Measurements from ENCODE around the gene DICER1. TPM values are rescaled to one million over a fixed set of nuclear protein-coding genes. Genes with fewer than 3 reads are reported as not detected.

DICER1 gene
- polyA plus RNA-seq, 1 donor from 2014 or later, result 93.8 TPM

DNA sequence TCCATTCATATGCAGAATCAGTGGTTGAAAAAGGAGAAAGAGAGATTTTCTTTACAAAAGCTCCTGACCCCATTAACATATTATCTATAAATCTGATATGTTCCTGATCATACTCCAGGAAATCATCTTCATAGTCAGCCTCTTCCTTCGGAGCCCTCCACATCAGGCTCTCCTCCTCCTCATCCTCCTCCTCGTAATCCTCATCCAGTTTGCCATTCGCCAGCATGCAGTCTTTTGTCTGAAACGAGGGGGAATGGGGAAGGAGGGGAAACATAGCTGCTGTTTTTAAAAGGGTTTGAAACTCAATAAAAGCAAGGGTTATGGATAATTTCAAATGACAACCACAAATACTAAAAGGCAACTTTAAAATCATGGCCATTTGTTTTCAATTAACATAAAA, 60.9 kb downstream of the DICER1 start:
- Histone ChIP-seq H3K9me2 (ENCODE audit: insufficient read depth, low read length) (no peaks in the 10 kb centered on the region), H2AFZ (ENCODE audit: low read depth, low read length) (no peak overlapping the region), H3K4me3 (ENCODE audit: low read length) (peak overlapping the region; percentile 52), H3K27me3 (ENCODE audit: insufficient read depth, low read depth, low read length) (no peaks in the 10 kb centered on the region), H3K9ac (ENCODE audit: low read length) (peak overlapping the region; percentile 17), H4K20me1 (ENCODE audit: insufficient read depth) (no peaks in the 10 kb centered on the region), H3K9me3 (ENCODE audit: low read length) (no peaks in the 10 kb centered on the region), H3F3A (ENCODE audit: insufficient read depth, low read length, poor library complexity, severe bottlenecking) (no peaks in the 10 kb centered on the region), H3K4me2 (ENCODE audit: low read length) (peak overlapping the region; percentile 45), H3K79me2 (replicated peaks; ENCODE audit: insufficient read depth, low read length) (peaks cover 26% of the 10 kb centered on the region), H3K36me3 (ENCODE audit: insufficient read depth, low read length) (peaks cover 17% of the 10 kb centered on the region), H3K27ac (ENCODE audit: low read length) (peak overlapping the region; percentile 26)
- TF ChIP-seq POLR2AphosphoS5 (IDR thresholded peaks at IDR 0.05) (no peak), TAF1 (IDR thresholded peaks at IDR 0.05; ENCODE audit: low read depth) (no peak), EP300 (conservative IDR thresholded peaks at IDR 0.05; ENCODE audit: poor library complexity, severe bottlenecking) (no peak), SMC3 (conservative IDR thresholded peaks at IDR 0.05; ENCODE audit: poor library complexity) (no peak), RAD21 (conservative IDR thresholded peaks at IDR 0.05) (no peak), EZH2 (IDR thresholded peaks at IDR 0.05; ENCODE audit: borderline replicate concordance, insufficient read depth, low read length, poor library complexity, severe bottlenecking) (no peak), MXI1 (conservative IDR thresholded peaks at IDR 0.05; ENCODE audit: poor library complexity, severe bottlenecking) (no peak)
- TF ChIP-seq, protein P1, sequence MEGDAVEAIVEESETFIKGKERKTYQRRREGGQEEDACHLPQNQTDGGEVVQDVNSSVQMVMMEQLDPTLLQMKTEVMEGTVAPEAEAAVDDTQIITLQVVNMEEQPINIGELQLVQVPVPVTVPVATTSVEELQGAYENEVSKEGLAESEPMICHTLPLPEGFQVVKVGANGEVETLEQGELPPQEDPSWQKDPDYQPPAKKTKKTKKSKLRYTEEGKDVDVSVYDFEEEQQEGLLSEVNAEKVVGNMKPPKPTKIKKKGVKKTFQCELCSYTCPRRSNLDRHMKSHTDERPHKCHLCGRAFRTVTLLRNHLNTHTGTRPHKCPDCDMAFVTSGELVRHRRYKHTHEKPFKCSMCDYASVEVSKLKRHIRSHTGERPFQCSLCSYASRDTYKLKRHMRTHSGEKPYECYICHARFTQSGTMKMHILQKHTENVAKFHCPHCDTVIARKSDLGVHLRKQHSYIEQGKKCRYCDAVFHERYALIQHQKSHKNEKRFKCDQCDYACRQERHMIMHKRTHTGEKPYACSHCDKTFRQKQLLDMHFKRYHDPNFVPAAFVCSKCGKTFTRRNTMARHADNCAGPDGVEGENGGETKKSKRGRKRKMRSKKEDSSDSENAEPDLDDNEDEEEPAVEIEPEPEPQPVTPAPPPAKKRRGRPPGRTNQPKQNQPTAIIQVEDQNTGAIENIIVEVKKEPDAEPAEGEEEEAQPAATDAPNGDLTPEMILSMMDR (IDR thresholded peaks at IDR 0.05; ENCODE audit: poor library complexity, severe bottlenecking), result no peak
- TF ChIP-seq, protein P2, sequence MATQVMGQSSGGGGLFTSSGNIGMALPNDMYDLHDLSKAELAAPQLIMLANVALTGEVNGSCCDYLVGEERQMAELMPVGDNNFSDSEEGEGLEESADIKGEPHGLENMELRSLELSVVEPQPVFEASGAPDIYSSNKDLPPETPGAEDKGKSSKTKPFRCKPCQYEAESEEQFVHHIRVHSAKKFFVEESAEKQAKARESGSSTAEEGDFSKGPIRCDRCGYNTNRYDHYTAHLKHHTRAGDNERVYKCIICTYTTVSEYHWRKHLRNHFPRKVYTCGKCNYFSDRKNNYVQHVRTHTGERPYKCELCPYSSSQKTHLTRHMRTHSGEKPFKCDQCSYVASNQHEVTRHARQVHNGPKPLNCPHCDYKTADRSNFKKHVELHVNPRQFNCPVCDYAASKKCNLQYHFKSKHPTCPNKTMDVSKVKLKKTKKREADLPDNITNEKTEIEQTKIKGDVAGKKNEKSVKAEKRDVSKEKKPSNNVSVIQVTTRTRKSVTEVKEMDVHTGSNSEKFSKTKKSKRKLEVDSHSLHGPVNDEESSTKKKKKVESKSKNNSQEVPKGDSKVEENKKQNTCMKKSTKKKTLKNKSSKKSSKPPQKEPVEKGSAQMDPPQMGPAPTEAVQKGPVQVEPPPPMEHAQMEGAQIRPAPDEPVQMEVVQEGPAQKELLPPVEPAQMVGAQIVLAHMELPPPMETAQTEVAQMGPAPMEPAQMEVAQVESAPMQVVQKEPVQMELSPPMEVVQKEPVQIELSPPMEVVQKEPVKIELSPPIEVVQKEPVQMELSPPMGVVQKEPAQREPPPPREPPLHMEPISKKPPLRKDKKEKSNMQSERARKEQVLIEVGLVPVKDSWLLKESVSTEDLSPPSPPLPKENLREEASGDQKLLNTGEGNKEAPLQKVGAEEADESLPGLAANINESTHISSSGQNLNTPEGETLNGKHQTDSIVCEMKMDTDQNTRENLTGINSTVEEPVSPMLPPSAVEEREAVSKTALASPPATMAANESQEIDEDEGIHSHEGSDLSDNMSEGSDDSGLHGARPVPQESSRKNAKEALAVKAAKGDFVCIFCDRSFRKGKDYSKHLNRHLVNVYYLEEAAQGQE (IDR thresholded peaks at IDR 0.05; ENCODE audit: borderline replicate concordance), result no peak

DNA sequence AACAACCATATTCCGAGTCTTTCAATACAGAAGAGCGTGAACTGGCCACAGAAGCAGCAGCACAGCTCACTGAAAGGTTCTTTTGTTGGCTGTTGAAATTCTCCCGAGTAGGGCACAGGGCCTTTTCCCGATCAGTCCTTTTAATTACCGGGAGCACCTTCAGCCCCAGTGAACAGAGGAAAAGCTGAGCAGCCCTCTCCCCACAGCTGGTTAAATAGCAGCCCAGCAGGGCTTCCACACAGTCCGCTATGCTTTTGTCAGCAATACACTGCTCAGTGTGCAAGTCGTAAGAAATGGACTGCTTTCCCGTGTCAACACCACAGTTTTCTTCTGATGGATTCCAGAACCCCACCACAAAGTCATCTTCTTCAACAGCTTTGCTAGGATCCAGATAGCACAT, 61.3 kb downstream of the DICER1 start:
- Histone ChIP-seq H4K20me1 (ENCODE audit: insufficient read depth) (no peaks in the 10 kb centered on the region), H3K36me3 (ENCODE audit: insufficient read depth, low read length) (peaks cover 15% of the 10 kb centered on the region), H3K9me3 (ENCODE audit: low read length) (no peaks in the 10 kb centered on the region), H3K4me3 (ENCODE audit: low read length) (peak overlapping the region; percentile 52), H3K79me2 (replicated peaks; ENCODE audit: insufficient read depth, low read length) (peaks cover 26% of the 10 kb centered on the region), H3F3A (ENCODE audit: insufficient read depth, low read length, poor library complexity, severe bottlenecking) (no peaks in the 10 kb centered on the region), H3K27me3 (ENCODE audit: insufficient read depth, low read depth, low read length) (no peaks in the 10 kb centered on the region), H3K4me2 (ENCODE audit: low read length) (peak overlapping the region; percentile 45), H3K9ac (ENCODE audit: low read length) (peak overlapping the region; percentile 17), H3K27ac (ENCODE audit: low read length) (peak overlapping the region; percentile 26), H3K9me2 (ENCODE audit: insufficient read depth, low read length) (no peaks in the 10 kb centered on the region), H2AFZ (ENCODE audit: low read depth, low read length) (no peak overlapping the region)
- TF ChIP-seq SMC3 (conservative IDR thresholded peaks at IDR 0.05; ENCODE audit: poor library complexity), result peak; percentile 18
- TF ChIP-seq, protein P2 (IDR thresholded peaks at IDR 0.05; ENCODE audit: borderline replicate concordance), result no peak

All from neural cell (in vitro differentiated cells).